Measurements from ENCODE around the gene ARL14.

ARL14 gene

DNA sequence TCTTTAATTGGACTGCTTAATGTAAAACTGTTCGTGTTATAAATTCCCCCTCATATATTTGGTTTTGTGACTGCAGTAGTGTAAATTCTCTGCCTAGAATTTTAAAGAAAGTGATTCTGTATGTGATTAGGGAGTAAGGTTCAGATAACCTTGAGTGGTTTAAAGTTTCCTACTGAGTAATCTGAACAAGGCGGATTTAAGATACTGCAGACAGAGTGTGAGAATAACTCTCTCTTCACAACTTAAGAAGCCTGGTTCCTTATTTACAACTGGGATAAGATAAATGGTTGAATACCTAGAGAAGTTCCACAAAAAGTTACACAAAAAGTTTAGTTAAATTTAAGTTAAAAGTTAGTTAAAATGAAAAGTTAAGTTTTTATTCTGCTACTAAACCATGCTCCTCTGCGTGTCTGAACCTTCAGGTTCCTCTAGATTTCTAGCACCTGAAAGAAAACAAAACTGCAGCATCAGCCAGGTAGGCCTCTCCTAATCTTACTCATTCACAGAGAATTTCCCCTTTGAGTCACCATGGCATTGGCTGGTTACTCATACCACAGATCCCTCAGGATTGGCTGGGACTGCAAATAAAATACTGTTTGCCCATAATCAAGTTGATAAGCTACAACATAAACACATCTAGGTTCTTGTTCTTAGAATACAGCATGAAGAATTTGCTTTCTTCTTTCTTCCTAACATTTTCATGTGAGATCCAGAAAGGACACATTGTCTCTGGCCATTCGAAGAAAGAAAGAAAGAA lies at the start of gene ARL14:
Gene ARL14 (plus strand): TSS at position 614 of the 757 bp plus-strand sequence. CDS start 187 bp downstream, outside the sequence.
- DNase-seq (ENCODE audit: low read depth) = no peak

GRCh38 chr3:160629491-160629890 lies 47.5 kb upstream of the ARL14 start:
- no peak for DNase-seq (ENCODE audit: low read depth)

GRCh38 chr3:160633361-160634083 lies 43.4 kb upstream of the ARL14 start:
- no peak for DNase-seq (ENCODE audit: low read depth)

DNA sequence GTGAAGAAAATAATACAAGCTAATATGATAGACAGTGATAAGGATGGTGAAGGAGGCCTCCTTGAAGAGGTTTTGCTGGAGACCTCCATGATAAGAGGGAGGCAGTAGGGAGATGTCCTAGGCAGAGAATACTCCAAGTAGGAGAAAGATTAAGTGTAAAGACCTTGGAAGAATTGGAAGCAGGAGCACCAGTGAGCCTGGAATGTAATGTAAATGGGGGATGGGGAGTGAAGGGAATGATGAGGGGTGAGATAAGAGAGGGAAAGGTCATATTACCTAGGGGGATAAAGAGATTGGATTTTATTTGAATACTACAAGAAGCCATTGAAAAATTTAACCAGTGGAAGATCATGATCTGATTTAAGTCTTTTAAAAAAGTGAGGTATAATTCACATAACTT lies 41.7 kb upstream of the ARL14 start:
- DNase-seq (ENCODE audit: low read depth) = no peak

DNA sequence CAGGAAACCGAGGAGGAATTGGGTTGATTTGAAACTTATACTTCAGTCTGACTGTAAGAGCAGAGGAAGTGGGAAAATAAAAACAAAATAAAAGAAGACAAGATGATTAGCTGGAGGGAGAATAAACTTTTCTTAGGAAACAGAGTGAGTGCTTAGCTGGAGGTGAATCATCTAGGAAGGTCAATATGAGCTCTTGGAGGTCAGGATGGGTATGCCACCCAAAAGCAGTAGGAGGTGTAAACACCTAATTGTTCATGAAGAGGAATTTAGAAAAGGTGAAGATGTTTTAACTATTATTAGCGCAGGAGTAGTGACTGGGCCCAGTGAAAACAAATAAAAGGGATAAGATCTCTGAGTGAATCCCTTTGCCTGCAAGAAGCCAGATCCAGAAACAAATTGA lies 39.9 kb upstream of the ARL14 start:
- DNase-seq (ENCODE audit: low read depth) = no peak

GRCh38 chr3:160638184-160638583 lies 38.8 kb upstream of the ARL14 start:
- no peak for DNase-seq (ENCODE audit: low read depth)

GRCh38 chr3:160641665-160642309 lies 35.2 kb upstream of the ARL14 start:
- DNase-seq (ENCODE audit: low read depth) = no peak

GRCh38 chr3:160643994-160644393 lies 33.0 kb upstream of the ARL14 start:
- DNase-seq (ENCODE audit: low read depth) = no peak

GRCh38 chr3:160644491-160644890 lies 32.5 kb upstream of the ARL14 start:
- no peak for DNase-seq (ENCODE audit: low read depth)

- no peak for DNase-seq (ENCODE audit: low read depth)
These were observed 28.3 kb upstream of the ARL14 start for GRCh38 chr3:160648701-160649100.

DNA sequence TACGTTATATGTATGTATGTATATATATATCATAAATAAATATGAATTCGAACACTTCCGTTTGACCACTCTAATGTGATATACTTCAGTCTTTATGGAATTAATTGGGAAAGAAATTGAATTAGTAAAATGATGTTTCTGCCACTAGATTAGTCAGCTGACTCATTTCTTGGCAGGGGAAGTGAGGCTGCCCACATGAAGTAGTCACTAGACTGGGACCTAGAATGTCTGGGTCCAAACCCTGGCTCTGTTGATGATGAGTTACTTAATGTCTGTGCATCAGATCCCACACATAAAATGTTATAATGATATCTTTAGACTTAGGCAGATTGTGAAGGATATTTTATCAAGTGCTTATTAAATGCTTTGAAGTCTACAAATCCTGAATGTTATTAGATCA lies 27.4 kb upstream of the ARL14 start:
- no peak for DNase-seq (ENCODE audit: low read depth)

DNA sequence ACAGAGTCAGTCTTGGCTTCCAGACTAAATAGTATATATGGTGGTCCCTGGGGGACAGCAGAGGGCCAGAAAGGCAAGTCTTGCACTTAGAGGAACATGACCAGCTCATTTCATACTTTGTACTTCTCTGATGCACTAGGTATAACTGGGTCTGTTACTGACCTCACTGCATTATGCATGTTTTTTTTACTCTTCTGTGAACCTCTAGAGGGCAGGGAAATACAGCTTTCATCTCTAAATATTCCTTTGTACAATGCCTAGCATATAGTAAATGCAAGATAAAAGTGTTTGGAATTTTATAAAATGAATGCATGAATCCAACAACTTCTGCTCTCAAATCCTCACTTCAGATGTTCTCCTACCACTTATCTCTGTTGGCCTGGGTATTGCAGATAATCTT lies 23.4 kb upstream of the ARL14 start:
- DNase-seq (ENCODE audit: low read depth) = no peak

- no peak for DNase-seq (ENCODE audit: low read depth)
These were observed 16.1 kb upstream of the ARL14 start for GRCh38 chr3:160660902-160661301.

GRCh38 chr3:160661660-160662059 lies 15.3 kb upstream of the ARL14 start:
- DNase-seq (ENCODE audit: low read depth) = no peak

DNA sequence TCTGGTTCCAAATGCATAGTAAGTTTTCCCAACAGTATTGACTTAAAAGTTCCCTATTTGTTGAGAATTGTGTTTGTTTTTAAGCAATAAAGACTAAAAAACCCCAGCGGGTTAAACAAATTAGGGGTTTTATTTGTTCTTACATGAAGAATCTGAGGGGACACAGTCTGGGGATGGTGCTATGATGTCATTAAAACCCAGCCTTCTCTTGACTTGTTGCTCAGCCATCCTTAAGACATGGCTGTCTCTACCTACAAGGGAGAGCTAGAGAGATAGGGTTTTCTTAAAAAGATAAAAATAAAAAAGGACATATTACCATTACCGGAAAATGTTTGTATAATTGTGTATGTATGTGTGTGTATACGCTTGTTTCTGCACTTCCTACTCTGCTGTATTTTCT lies 11.7 kb upstream of the ARL14 start:
- DNase-seq (ENCODE audit: low read depth) = no peak

- no peak for DNase-seq (ENCODE audit: low read depth)
These were observed 11.0 kb upstream of the ARL14 start for GRCh38 chr3:160665784-160666526.

- no peak for DNase-seq (ENCODE audit: low read depth)
These were observed 9.5 kb upstream of the ARL14 start for GRCh38 chr3:160667452-160667851.

- no peak for DNase-seq (ENCODE audit: low read depth)
These were observed 8.5 kb upstream of the ARL14 start for GRCh38 chr3:160668454-160668853.

DNA sequence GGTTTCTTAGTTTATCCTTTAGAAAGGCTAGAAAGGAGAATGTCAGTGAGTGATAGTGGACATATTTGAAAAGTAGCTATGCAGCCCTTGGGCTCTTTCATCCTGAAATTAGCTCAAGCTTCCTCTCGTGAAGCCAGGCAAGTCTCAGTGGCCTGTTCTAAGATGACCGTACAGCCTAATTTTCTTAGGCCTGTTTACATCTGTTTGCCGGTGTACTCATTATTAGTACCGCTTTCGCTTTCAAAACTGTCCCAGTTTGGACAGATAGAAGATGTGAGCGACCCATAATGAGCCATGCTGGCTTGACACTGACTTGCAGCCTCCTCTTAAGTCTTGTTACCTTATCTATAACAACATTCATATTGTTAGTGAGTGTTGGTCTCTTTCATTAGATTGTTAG lies 5.7 kb upstream of the ARL14 start:
- no peak for DNase-seq (ENCODE audit: low read depth)

- no peak for DNase-seq (ENCODE audit: low read depth)
These were observed 5.0 kb upstream of the ARL14 start for GRCh38 chr3:160671995-160672394.

GRCh38 chr3:160673188-160673587 lies 3.8 kb upstream of the ARL14 start:
- DNase-seq (ENCODE audit: low read depth) = no peak

DNA sequence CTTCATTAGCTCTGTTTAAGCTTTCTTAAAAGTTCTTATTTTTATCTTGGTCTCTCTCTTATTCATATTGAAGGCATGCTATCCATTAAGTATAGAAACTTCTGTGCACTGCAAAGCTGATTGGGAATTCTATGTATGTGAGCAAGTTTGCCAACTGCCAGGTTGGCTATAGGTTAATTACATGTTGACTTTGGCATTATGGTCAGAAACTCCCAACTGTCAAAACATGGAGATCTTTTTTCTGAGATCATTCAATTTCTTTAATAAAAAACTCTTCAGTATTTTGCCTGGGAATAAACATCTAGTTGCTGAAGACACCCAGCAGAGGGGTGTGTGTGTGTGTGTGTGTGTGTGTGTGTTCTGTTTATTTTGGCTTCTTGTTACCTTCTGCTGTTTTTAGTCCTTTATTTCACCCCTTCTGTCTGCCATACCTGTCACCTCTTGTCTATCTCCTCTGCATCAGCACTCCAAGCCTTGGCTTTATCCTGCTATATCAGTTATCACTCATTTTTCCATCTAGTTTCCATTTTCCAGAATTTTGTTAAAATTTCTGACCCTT lies 1.3 kb upstream of the ARL14 start:
- DNase-seq (ENCODE audit: low read depth) = no peak
